Measurements from ENCODE around the gene SART1.

SART1 gene

DNA sequence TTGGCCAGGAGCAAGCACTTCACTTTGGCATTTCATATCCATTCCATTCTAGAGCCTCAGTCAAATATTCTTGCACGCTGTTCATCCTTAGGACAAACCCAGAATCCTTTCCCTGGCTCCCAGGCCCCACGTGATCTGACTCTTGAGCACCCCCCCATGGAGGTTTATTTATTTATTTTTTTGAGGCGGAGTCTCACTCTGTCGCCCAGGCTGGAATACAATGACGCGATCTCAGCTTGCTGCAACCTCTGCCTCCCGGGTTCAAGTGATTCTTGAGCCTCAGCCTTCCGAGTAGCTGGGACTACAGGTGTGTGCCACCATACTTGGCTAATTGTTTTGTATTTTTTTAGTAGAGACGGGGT lies 29.0 kb upstream of the SART1 start:
- no peak overlapping the region for H3K18ac ChIP-seq (ENCODE audit: low read depth in 1 of 2, low read length in 2 of 2)
- no peak overlapping the region for H2BK120ac ChIP-seq (ENCODE audit: low read depth, low read length)
- H3K79me1 ChIP-seq (replicated peaks; ENCODE audit: low read length, poor library complexity, severe bottlenecking): no peaks in the 10 kb centered on the region
- no peaks in the 10 kb centered on the region for H3K36me3 ChIP-seq (ENCODE audit: control insufficient read depth in 1 of 2, insufficient read depth in 2 of 2, low read depth in 1 of 2, low read length in 2 of 2)
- WGBS: 63% methylated on average over 9 of the region's 9 CpGs
- no peaks in the 10 kb centered on the region for H3K27me3 ChIP-seq (ENCODE audit: control insufficient read depth in 1 of 2, insufficient read depth in 1 of 2, low read length in 2 of 2)
- no peak overlapping the region for H4K91ac ChIP-seq (ENCODE audit: low read length)
- H3K4me2 ChIP-seq (ENCODE audit: low read length, poor library complexity, severe bottlenecking): no peak overlapping the region
- no peak overlapping the region for H3K9ac ChIP-seq (ENCODE audit: low read length)
- no peak overlapping the region for H3K14ac ChIP-seq (ENCODE audit: low read length in 2 of 2)
- no peak overlapping the region for H2BK12ac ChIP-seq (ENCODE audit: low read length in 2 of 2)
- H2AFZ ChIP-seq (ENCODE audit: low read depth, low read length): no peak overlapping the region
- H3K4me1 ChIP-seq (ENCODE audit: control insufficient read depth, insufficient read depth, low read depth, low read length): no peaks in the 10 kb centered on the region
- H3K4me3 ChIP-seq (ENCODE audit: insufficient read depth in 1 of 2, low read depth in 1 of 2, low read length in 2 of 2): no peak overlapping the region
- H3K9me3 ChIP-seq (ENCODE audit: control insufficient read depth, low read length): no peaks in the 10 kb centered on the region
- H3K4ac ChIP-seq (ENCODE audit: low read depth in 1 of 2, low read length in 2 of 2): no peak overlapping the region
- H3K27ac ChIP-seq (ENCODE audit: low read length, poor library complexity, severe bottlenecking): no peak overlapping the region
- no peak overlapping the region for H2AK5ac ChIP-seq (ENCODE audit: low read length, severe bottlenecking)
- no peak overlapping the region for H4K8ac ChIP-seq (ENCODE audit: low read length)
- no peak overlapping the region for H2BK15ac ChIP-seq (ENCODE audit: low read depth, poor library complexity, severe bottlenecking)
- H3K23ac ChIP-seq (ENCODE audit: low read length in 2 of 2): no peak overlapping the region
- no peak for DNase-seq
- H2BK5ac ChIP-seq (ENCODE audit: low read depth, low read length, poor library complexity, severe bottlenecking): no peak overlapping the region

DNA sequence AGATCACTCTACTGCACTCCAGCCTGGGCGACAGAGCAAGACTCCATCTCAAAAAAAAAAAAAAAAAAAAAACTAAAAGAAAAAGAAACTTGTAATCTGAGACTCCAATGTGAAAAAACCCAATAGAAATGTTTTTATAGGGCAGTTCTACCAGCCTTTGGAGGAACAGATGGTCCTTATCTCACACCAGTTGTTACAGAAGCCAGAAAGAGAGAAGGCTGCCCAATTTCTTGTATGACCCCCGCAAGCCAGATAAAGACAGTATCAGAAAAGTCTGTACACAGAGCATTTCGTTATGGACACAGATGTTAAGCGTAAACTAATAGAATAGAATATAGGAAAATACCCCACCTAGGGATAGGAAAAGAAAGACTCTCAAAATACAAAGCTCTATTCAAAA lies 27.5 kb upstream of the SART1 start:
- H2AFZ ChIP-seq (ENCODE audit: low read depth, low read length): no peak overlapping the region
- no peaks in the 10 kb centered on the region for H3K9me3 ChIP-seq (ENCODE audit: control insufficient read depth, low read length)
- H3K14ac ChIP-seq (ENCODE audit: low read length in 2 of 2): no peak overlapping the region
- H3K4me2 ChIP-seq (ENCODE audit: low read length, poor library complexity, severe bottlenecking): no peak overlapping the region
- H3K36me3 ChIP-seq (ENCODE audit: control insufficient read depth in 1 of 2, insufficient read depth in 2 of 2, low read depth in 1 of 2, low read length in 2 of 2): no peaks in the 10 kb centered on the region
- no peak overlapping the region for H4K91ac ChIP-seq (ENCODE audit: low read length)
- no peaks in the 10 kb centered on the region for H3K79me1 ChIP-seq (replicated peaks; ENCODE audit: low read length, poor library complexity, severe bottlenecking)
- no peak overlapping the region for H3K18ac ChIP-seq (ENCODE audit: low read depth in 1 of 2, low read length in 2 of 2)
- no peak overlapping the region for H2BK120ac ChIP-seq (ENCODE audit: low read depth, low read length)
- H4K8ac ChIP-seq (ENCODE audit: low read length): no peak overlapping the region
- no peak overlapping the region for H2BK15ac ChIP-seq (ENCODE audit: low read depth, poor library complexity, severe bottlenecking)
- 100% methylated on average over 1 of the region's 4 CpGs for WGBS
- no peak overlapping the region for H3K23ac ChIP-seq (ENCODE audit: low read length in 2 of 2)
- H3K4me3 ChIP-seq (ENCODE audit: insufficient read depth in 1 of 2, low read depth in 1 of 2, low read length in 2 of 2): no peak overlapping the region
- no peak overlapping the region for H3K4ac ChIP-seq (ENCODE audit: low read depth in 1 of 2, low read length in 2 of 2)
- H3K4me1 ChIP-seq (ENCODE audit: control insufficient read depth, insufficient read depth, low read depth, low read length): no peaks in the 10 kb centered on the region
- no peak overlapping the region for H3K9ac ChIP-seq (ENCODE audit: low read length)
- no peak overlapping the region for H3K27ac ChIP-seq (ENCODE audit: low read length, poor library complexity, severe bottlenecking)
- DNase-seq: no peak
- no peak overlapping the region for H2BK12ac ChIP-seq (ENCODE audit: low read length in 2 of 2)
- H3K27me3 ChIP-seq (ENCODE audit: control insufficient read depth in 1 of 2, insufficient read depth in 1 of 2, low read length in 2 of 2): no peaks in the 10 kb centered on the region
- H2BK5ac ChIP-seq (ENCODE audit: low read depth, low read length, poor library complexity, severe bottlenecking): no peak overlapping the region
- H2AK5ac ChIP-seq (ENCODE audit: low read length, severe bottlenecking): no peak overlapping the region

DNA sequence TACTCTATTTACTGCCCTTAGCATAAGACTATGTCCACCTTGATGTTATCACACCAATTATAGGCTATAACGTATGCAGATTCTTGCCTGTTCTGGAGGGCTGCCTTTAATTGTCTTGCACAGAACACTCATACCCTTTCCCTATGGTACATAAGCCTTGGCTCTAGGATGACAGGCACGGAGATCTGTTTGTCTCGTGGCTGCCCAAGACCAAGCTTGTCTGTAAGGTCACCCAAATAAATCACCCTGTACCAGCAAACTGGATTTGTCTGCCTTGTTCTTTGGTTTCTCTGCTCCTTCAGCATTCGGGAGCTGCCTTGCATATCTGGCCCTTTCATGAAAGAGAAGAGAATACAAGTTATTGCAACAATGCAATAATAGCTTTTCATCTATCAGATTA lies 23.8 kb upstream of the SART1 start:
- H3K9ac ChIP-seq (ENCODE audit: low read length): no peak overlapping the region
- no peaks in the 10 kb centered on the region for H3K27me3 ChIP-seq (ENCODE audit: control insufficient read depth in 1 of 2, insufficient read depth in 1 of 2, low read length in 2 of 2)
- no peak overlapping the region for H3K18ac ChIP-seq (ENCODE audit: low read depth in 1 of 2, low read length in 2 of 2)
- no peak overlapping the region for H2BK120ac ChIP-seq (ENCODE audit: low read depth, low read length)
- H4K91ac ChIP-seq (ENCODE audit: low read length): no peak overlapping the region
- H2AK5ac ChIP-seq (ENCODE audit: low read length, severe bottlenecking): no peak overlapping the region
- no peak overlapping the region for H3K4me3 ChIP-seq (ENCODE audit: insufficient read depth in 1 of 2, low read depth in 1 of 2, low read length in 2 of 2)
- no peak overlapping the region for H3K27ac ChIP-seq (ENCODE audit: low read length, poor library complexity, severe bottlenecking)
- peaks cover 2% of the 10 kb centered on the region for H3K4me1 ChIP-seq (ENCODE audit: control insufficient read depth, insufficient read depth, low read depth, low read length)
- no peaks in the 10 kb centered on the region for H3K36me3 ChIP-seq (ENCODE audit: control insufficient read depth in 1 of 2, insufficient read depth in 2 of 2, low read depth in 1 of 2, low read length in 2 of 2)
- H3K4me2 ChIP-seq (ENCODE audit: low read length, poor library complexity, severe bottlenecking): no peak overlapping the region
- no peak overlapping the region for H2BK12ac ChIP-seq (ENCODE audit: low read length in 2 of 2)
- H2BK15ac ChIP-seq (ENCODE audit: low read depth, poor library complexity, severe bottlenecking): no peak overlapping the region
- 55% methylated on average over 3 of the region's 4 CpGs for WGBS
- no peak overlapping the region for H2BK5ac ChIP-seq (ENCODE audit: low read depth, low read length, poor library complexity, severe bottlenecking)
- no peak overlapping the region for H2AFZ ChIP-seq (ENCODE audit: low read depth, low read length)
- no peak overlapping the region for H3K4ac ChIP-seq (ENCODE audit: low read depth in 1 of 2, low read length in 2 of 2)
- H3K14ac ChIP-seq (ENCODE audit: low read length in 2 of 2): no peak overlapping the region
- no peak overlapping the region for H4K8ac ChIP-seq (ENCODE audit: low read length)
- no peaks in the 10 kb centered on the region for H3K9me3 ChIP-seq (ENCODE audit: control insufficient read depth, low read length)
- no peak for DNase-seq
- no peaks in the 10 kb centered on the region for H3K79me1 ChIP-seq (replicated peaks; ENCODE audit: low read length, poor library complexity, severe bottlenecking)
- H3K23ac ChIP-seq (ENCODE audit: low read length in 2 of 2): no peak overlapping the region

GRCh38 chr11:65941720-65942310 lies 19.7 kb upstream of the SART1 start:
- Histone ChIP-seq H3K79me1 (replicated peaks; ENCODE audit: low read length, poor library complexity, severe bottlenecking) (no peaks in the 10 kb centered on the region), H2AK5ac (ENCODE audit: low read length, severe bottlenecking) (no peak overlapping the region), H2BK120ac (ENCODE audit: low read depth, low read length) (no peak overlapping the region), H3K4ac (ENCODE audit: low read depth in 1 of 2, low read length in 2 of 2) (no peak overlapping the region), H3K18ac (ENCODE audit: low read depth in 1 of 2, low read length in 2 of 2) (no peak overlapping the region), H3K36me3 (ENCODE audit: control insufficient read depth in 1 of 2, insufficient read depth in 2 of 2, low read depth in 1 of 2, low read length in 2 of 2) (no peaks in the 10 kb centered on the region), H3K4me3 (ENCODE audit: insufficient read depth in 1 of 2, low read depth in 1 of 2, low read length in 2 of 2) (peak overlapping the region in 1 of 2 experiments; percentile 29), H3K4me1 (ENCODE audit: control insufficient read depth, insufficient read depth, low read depth, low read length) (peaks cover 2% of the 10 kb centered on the region), H4K91ac (ENCODE audit: low read length) (no peak overlapping the region), H4K8ac (ENCODE audit: low read length) (no peak overlapping the region), H2AFZ (ENCODE audit: low read depth, low read length) (no peak overlapping the region), H2BK12ac (ENCODE audit: low read length in 2 of 2) (no peak overlapping the region), H3K27me3 (ENCODE audit: control insufficient read depth in 1 of 2, insufficient read depth in 1 of 2, low read length in 2 of 2) (peaks cover 0 to 2% of the 10 kb centered on the region in 2 experiments), H3K9ac (ENCODE audit: low read length) (peak overlapping the region; percentile 39), H2BK15ac (ENCODE audit: low read depth, poor library complexity, severe bottlenecking) (no peak overlapping the region), H3K4me2 (ENCODE audit: low read length, poor library complexity, severe bottlenecking) (no peak overlapping the region), H3K27ac (ENCODE audit: low read length, poor library complexity, severe bottlenecking) (no peak overlapping the region), H3K14ac (ENCODE audit: low read length in 2 of 2) (no peak overlapping the region), H3K9me3 (ENCODE audit: control insufficient read depth, low read length) (no peaks in the 10 kb centered on the region), H2BK5ac (ENCODE audit: low read depth, low read length, poor library complexity, severe bottlenecking) (no peak overlapping the region), H3K23ac (ENCODE audit: low read length in 2 of 2) (no peak overlapping the region)
- WGBS: 86% methylated on average over 9 of the region's 9 CpGs
- DNase-seq: no peak
